ENCODE measurements around the gene FGF18.
A peak's percentile ranks its signal among the peaks of the same experiment; 100 is the strongest.
"Not testable (repeated sequence)": the region's sequence is repeated elsewhere in the genome, so short reads cannot be mapped to it uniquely, and the experiment has no call there.

The FGF18 gene

DNA sequence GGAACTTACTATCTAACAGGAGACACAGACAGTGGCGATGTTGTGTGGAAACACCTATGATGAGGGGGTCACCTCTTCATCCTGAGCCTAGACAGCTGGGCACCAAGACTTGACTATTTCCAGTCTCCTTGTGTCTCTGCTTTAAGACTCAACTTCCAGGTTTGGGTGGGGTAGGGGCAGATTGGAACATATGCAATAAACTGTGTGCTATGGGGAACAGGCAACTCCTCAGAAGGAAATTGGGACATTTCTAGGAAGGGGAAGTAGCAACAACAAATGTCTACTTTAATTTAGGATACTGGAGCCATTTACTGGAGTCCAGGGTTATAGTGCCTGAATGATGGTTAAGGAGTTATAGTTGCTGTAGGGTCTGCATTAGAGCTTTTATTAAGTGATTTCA, 57.3 kb downstream of the FGF18 start:
- DNase-seq, result no peak

- DNase-seq, result no peak
Measured at GRCh38 chr5:171477101-171477500, 57.7 kb downstream of the FGF18 start.

- DNase-seq, result no peak
Measured at GRCh38 chr5:171477666-171478065, 58.2 kb downstream of the FGF18 start.

- DNase-seq, result no peak
Measured at GRCh38 chr5:171478946-171479775, 59.7 kb downstream of the FGF18 start.

DNA sequence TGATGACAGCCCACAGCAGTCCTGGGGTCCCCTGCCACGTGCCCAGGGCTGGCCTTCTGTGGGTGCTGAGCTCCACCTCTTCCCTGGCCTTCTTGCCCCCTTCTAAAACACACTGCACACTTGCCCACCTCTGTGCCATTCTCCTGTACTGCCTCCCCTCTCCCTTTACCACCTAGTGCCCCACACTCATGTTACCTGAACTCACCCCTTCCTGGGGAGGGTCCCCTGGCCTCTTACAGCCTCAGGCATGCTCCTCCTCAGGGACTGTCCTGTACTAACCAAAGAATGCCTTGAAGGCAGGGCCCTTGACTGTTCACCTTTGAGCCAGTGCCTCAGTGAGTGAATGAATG, 60.3 kb downstream of the FGF18 start:
- no peak for DNase-seq

DNA sequence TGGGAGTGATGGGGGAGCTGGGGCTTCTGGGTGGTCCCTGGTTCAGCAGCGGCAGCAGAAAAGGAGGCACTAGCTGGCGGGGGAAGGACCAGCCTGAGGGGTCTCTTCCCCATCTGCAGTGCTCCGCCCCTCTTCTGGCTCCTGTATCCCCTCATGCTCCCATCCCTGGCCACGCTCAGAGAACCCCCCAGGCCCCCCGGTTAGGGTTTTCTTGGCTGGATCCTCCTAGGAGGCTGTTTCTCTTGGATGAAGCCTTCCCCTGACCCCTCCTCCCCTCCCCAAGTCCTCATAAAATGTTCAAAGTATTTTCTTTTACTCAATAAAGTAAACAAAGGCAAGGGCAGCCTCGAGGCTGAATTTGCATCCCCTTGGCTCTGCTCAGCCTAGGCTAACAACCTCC, 60.8 kb downstream of the FGF18 start:
- DNase-seq, result no peak

GRCh38 chr5:171481571-171482433, 62.4 kb downstream of the FGF18 start:
- no peak for DNase-seq

GRCh38 chr5:171482434-171482730, 62.9 kb downstream of the FGF18 start:
- DNase-seq, result no peak

DNA sequence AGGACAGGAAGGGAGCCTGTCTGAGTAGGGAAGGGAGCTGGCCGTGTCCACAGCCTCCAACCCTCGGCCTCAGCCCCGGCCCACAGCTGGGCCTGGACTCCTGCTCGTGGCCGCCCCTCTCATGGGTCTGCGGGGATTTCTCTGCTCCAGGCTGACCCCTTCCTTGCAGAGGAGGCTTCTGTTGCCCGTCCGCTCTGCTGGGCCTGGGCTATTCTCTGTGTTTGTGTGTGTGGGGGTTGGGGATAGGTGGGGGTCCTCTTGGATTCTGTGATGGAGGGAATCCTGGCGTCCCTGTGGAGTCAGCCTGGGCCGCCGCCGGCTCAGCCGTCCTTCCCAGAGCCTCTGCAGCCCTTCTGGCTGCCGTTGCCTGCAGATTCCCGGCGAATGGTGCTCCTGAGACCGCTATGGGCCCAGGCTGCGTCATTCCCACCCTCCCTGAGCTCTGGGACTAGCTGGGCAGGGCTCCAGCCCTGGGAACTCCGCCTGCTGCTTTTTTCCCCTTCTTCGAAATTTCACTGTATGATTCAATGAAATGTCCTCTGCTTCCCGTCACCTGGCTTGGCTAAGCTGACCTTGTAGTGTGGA, 64.2 kb downstream of the FGF18 start:
- DNase-seq, result no peak

GRCh38 chr5:171484460-171484899, 65.0 kb downstream of the FGF18 start:
- DNase-seq, result no peak

GRCh38 chr5:171485668-171486067, 66.2 kb downstream of the FGF18 start:
- no peak for DNase-seq

DNA sequence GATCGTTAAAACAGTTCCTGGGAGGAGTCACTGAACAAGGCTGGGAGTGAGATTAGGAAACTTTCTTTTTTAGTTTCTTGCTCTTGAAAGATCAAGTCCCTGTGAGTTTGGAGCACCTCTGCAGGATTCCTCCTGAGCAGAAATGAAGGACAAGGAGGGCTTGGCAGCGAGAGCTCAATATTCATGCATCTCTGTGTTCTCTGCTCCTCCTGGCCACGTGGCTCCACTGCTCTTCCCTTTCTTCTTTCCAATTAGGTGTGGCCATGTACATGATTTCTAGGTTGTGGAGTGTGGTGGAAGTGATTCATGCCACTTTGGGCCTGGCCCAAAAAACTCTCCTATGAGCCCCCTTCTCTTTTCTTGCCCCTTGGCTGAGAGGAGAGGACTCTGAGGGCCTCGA, 67.2 kb downstream of the FGF18 start:
- no peak for DNase-seq

- DNase-seq, result no peak
Measured at GRCh38 chr5:171488876-171489275, 69.4 kb downstream of the FGF18 start.

GRCh38 chr5:171492781-171493180, 73.3 kb downstream of the FGF18 start:
- no peak for DNase-seq

GRCh38 chr5:171493646-171494393, 74.4 kb downstream of the FGF18 start:
- no peak for DNase-seq

DNA sequence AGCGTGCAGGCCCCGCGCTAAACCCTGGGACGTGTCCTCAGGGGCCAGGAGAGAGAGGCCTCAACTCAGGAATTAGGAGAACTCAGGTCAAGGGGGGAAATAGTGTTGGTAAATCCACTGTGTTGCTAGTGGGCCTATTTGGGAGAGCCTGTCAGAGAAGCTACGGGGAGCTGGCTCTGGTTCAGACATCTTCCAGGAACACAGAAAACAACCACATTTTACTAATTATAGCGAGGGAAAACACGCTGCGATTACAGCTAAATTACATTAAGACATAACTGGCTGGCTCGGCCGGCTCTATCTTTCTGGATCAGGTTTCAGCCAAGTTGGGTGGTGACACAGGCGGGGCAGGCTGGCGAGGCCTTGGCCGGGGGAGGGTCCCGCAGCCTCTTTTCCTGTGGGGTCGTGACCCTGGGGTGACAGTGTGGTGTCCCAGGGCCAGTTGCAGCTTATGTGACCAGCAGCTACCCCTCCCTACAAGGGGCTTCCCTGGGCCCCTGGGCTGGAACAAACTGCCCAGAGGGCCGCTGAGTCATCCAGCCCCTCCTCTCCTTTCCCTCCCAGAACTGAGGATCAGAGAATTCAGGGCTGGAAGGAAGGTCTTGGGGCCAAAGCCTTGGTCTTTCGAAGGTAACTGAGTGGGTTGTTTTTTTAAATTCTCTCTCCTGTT, 75.1 kb downstream of the FGF18 start:
- peak; percentile 5 to 50 for DNase-seq

DNA sequence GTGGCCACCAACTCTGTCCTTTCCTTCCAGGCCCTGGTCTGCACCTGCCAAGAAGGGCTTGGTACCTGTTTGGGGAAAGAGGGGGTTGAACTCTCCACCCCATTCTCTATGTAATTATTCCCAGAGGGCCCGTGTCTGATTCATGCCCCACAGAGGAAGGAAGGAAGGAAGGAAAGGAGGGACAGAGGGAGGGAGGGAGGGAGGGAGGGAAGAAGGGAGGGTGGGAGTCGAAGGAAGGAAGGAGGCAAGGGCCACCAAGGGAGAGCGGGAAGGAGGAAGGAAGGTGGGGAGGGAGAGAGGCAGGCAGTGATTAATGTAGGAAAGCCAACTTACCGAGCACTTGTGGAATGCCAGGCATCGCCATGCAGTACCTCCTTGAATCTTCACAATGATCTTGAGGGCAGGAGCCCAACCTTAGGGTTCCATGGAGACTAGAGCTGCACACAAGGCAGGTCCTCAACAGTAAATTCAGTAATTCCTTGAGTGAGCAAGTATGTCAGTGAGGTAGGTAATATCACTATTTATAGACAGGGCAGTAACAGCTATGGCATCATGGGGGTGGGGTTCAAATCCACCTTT, 75.8 kb downstream of the FGF18 start:
- no peak for DNase-seq

- DNase-seq, result no peak
Measured at GRCh38 chr5:171496456-171496855, 77.0 kb downstream of the FGF18 start.

GRCh38 chr5:171497494-171497893, 78.0 kb downstream of the FGF18 start:
- not testable (repeated sequence) for DNase-seq

DNA sequence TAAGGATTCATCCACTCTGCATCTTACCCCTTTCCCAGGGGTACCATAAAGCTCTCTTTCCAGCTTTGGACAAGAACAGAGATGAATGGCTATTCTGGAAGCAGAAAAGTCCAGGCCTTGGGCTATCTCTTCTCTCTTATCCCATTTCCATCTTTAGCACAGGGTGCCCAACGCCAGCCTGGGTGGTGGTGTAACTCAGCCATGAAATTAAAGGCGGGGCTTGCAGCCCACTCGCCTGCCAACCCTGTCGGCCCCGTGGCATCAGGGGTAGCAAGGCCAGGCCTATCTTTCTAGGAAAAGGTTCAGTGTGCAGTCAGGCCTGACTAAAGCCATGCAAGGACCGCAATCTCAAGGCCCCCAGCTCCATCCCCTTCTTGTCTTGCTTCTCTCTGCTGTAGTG, 78.7 kb downstream of the FGF18 start:
- no peak for DNase-seq

GRCh38 chr5:171499611-171500010, 80.2 kb downstream of the FGF18 start:
- no peak for DNase-seq

GRCh38 chr5:171505473-171506043, 86.1 kb downstream of the FGF18 start:
- DNase-seq, result no peak
